ENCODE data around the gene VIL1.

DNA sequence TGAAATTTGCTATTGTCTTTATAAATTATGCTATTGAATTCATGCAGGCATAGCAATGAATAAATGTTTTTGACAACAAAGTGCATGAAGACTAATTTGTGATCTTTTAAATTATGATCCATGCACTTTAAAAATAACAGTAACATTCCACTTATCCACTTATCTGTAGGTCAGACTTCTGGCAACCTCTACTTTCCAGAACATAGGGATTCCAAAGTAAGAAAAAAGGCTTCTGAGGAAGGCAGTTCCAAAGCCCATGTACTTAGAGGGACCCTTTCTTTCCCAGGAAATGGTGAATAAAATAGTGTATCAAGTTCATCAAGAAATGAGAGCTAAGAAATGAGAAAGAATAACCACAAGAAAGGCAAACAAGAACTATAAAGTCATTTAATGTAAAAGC lies 58.3 kb downstream of the VIL1 start:
- TF ChIP-seq YY1 (IDR thresholded peaks at IDR 0.05; ENCODE audit: insufficient read depth, insufficient read length) = no peak
- TF ChIP-seq SUZ12 (IDR thresholded peaks at IDR 0.05; ENCODE audit: extremely low read depth, insufficient read depth, insufficient read length) = no peak
